SKM-1 (cell line): ENCODE data around the gene GRIA4.
A peak's percentile ranks its signal among the peaks of the same experiment; 100 is the strongest.
"Not testable (repeated sequence)": the region's sequence is repeated elsewhere in the genome, so short reads cannot be mapped to it uniquely, and the experiment has no call there.

ENCODE experiments used
- DNase-seq: peaks from one replicate; lab custom pipeline; 2025; ENCODE audit not compliant: unreplicated experiment; lab: John Stamatoyannopoulos, UW

GRIA4 gene

DNA sequence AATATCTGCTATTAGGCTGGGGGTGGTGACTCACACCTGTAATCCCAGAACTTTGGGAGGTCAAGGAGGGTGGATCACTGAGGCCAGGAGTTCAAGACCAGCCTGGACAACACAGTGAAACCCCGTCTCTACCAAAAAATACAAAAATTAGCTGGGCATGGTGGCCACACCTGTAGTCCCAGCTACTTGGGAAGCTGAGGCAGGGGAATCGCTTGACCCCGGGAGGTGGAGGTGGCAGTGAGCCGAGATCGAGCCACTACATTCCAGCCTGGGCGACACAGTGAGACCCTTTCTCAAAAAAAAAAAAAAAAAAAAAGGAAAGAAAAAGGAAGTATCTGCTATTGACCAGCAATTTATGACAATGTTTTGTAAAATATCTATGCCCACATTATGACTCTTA is 176.0 kb downstream of the GRIA4 start:
- not testable (repeated sequence) for DNase-seq

DNA sequence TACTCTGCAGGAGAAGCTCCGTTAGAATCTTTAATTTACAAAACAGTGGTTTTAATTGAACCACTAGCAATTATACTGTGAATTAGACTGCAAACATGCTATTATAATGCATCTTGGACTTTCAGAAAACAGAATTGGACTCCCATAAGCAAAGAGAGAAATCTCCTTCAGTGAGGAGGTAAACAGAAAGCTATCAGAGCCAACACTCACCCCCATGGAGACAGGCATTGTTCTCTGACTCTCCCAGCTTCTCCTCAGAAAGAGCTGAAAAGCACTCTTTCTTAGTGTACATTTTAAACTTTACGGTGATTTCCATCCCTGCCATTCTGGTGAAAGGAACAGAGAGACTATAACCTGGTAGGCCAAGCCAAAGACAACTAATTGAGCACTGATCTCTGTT is 176.9 kb downstream of the GRIA4 start:
- no peak for DNase-seq

DNA sequence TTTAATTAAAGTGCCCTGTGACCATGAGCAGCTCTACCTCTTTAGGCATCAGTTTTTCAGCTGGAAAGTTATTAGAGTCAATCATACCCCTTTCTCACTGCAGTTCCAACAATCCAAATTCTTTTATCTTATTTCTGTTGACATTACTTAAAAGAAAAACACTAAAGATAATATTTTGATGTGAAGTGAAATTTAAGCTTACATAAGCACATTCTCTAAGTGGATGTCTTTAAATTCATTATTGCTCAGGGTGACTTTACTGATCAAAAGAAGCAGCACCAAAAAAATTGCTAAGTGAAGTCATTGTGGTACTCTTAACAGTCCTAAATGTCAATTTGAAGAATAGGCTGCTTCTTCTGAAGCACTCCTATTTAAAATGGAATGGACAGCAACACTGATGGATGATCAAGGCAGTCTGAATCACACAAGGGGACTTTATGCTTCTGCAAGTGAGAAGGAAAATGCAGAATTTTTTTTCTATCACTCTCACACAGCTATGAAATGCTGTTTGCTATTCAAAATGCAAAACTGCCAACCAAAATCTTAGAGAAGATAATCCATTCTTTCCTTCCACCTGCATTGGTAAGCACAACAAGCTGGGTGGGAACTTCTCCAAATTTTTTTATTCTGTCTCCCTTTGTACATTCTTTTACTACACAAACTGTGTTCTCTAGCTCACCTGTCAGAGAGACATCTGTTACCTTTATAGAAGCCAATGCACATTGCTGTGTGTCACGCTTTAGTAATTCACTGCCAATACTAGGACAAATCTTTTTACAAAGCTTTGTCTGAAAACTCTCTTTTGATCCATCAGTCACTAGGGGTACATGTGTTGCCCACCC is 179.9 kb downstream of the GRIA4 start:
- DNase-seq, result no peak

DNA sequence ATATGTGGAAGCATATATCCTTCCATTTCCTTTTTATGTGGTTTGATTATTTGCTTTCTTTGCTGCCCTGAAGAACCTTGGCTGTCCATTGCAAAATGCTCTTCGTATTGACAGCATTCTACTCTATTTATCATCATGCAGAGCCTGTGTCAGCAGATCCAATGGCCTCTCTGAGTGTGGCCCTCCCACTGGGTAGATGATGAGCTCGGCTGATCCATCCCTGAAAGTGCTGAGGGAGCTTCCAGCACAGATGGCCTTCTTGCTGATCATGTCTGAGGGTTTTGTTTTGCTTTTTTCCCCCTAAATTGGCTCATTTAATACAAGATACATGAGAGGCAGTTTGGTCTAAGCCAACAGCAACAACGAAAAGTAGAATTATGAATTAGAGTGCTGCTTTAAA is 181.0 kb downstream of the GRIA4 start:
- DNase-seq, result no peak

DNA sequence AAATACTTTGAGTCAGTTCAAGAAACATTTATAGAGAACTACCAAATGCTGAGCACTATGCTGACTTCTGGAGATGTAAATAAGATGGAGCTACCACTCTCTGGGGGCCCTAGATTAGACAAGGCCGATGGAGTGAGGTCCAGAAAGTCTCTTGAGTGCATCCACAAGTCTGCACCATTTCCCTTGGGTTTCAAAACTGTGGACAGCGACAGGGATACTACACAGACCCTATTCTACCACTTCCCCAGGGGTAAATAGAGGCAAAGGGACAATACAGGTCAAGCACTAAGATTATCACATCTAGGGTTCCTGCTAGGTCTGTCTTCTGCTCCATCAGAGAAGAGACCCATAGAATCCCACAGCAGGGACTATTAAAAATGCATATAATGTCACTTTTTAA is 183.2 kb downstream of the GRIA4 start:
- no peak for DNase-seq

DNA sequence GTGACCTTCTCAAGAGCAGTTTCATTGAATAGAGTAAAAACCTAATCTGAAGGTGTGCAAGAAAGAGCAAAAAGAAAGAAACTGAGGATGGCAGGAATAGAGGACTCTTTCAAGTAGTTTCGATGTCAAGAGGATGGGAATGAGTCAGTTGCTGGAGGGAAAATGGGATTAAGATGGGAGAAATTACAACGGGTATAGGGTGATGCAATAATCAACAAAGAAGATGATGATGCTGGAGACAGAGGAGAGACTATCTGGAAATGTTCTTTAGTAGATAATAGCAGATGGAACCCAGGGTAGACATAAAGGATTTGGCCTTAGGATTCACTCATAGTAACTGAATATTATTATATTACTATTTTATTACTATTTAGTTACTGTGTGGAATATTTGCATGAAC is 189.4 kb downstream of the GRIA4 start:
- DNase-seq, result no peak

DNA sequence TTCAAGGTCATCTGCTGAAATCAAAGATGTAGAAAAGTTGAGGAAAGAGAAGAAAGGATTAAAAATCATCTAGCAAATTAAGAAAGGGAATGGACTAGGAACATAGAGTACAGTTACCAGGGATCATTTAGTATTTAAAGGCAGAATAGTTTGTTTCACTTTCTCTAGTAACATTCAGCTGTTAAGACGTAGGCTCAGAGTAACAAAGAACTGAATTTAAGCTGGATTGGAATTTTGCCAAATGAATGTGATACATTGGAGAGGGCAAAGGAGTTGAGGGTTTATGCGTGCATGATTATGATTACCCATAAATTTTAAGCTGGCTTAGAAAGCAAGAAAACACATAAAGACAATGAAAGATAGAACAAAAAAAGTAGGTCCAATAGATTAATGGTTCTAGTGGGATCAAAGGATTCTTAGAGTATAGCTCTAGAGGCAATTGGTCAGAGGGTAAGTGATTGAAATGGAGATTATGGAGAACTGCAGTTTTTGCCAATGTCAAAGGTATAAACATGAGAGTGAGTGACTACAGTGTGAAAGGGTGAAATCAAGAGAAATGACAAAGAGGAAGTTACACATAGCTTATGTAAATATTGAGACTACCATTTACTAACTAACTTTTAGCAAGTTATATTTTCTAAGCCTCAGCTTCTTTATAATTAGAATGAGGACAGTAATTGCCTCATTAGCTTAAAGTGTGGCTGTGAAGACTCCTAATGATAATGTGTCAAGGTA is 190.0 kb downstream of the GRIA4 start:
- DNase-seq, result no peak

DNA sequence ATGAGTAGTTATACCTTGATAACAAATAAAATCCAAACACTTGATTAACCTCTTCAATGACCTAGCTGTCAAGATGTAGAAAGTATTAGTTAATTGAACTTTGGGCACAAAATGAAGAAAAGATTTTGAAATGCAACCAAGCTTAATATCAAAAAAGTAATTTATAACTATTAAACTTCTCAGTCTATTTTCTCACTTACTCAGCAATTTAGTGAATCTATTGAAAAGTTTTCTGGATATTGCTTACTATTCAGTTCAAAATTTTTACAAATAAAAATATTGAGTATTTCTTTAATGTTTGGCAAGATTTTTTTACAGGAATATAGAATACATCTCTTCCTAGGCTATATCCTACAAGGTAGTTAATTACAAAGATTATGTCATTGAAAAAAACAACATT is 192.5 kb downstream of the GRIA4 start:
- DNase-seq, result no peak

DNA sequence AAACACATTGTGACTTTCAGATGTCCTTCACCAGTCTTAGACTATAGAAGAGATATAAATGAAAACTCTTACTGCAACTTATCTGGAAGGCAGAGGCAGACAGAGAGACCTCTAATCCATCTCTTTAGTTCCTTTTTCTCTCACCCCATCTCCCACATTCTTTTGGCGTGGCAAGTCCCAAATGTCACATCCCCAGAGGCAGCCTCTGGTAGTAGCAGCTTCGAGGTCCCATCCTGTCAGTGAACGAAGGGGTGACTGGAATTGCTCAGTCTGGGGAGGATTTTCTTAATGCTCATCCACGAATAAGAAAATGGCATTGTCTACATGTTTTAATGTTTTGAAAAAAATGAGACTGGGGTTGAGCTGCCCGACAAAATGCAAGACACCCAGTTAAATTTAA is 201.4 kb downstream of the GRIA4 start:
- no peak for DNase-seq

DNA sequence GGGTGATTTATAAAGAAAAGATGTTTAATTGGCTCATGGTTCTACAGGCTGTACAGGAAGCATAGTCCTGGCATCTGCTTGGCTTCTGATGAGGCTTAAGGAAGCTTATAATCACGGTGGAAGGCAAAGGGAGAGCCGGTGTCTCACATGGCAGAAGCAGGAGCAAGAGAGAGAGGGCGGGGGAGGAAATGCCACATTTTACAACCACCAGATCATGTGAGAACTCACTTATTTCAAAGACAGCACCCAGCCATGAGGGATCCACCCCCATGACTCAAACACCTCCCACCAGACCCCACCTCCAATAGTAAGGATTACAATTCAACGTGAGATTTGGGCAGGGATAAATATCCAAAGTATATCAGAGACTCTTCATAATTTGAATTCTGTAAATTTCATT is 211.5 kb downstream of the GRIA4 start:
- no peak for DNase-seq

DNA sequence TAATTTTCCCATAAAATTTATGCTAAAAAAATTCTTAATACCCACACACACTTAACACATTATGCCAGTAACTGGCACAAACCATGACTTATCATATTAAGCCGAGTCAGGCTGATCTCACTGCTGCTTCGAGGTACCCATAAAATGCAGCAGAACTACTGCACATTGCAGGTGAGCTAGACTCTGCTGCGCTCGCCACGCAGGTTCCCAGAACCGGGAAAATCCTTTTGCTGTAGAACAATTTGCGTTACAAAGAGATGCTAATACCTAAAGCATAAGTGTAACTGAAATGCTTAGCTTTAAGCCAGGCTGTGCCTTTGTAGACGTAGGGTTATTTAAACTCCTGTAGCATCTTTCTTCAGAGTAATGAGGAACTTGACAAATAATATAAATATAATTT is 211.9 kb downstream of the GRIA4 start:
- no peak for DNase-seq

DNA sequence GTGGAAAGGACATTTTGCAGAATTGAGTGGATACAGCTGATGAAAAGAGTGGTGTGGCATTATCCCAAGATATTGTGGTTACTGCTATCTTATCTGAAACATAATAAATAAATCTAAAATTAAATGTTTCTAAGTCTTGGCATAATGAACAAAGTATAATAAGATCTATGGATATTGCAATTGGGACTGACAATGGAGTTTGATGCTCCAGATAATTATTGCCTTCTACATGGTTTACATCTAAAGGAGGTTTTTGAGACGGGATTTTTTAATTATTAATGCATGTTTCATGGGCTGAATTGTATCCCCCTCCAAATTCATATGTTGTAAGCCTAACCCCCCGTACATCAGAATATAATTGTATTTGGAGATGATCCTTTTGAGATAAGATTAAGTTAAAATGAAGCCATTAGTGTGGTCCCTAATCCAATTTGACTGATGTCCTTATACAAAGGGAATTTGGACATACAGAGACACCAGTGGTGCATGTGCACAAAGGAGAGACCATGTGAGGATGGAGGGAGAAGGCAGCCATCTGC is 213.7 kb downstream of the GRIA4 start:
- DNase-seq, result no peak

DNA sequence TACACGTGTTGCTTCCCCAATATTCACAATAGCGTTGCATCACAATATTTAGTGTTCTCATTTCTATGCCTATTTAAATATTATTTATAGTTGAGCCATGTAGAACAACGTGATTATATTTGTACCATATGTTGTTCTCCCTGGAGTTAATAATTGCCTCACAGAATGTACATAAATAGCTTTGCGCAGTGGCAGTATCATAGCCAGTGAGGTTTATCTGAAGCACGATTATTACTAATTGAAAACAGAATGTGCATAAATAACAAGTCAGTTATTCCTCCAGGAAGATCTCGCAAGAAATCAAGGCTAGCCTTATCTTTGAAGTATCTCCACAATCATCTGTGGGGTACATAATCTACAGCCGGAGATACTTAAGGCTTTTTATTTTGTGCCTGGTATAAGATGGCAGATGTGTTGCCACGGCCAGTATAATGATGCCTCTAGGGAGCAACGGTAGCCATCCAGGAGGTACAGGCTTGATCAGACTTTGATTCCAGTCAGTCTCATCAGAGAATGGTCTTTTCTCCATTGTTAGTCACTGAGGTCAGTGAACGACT is 214.7 kb downstream of the GRIA4 start:
- no peak for DNase-seq

DNA sequence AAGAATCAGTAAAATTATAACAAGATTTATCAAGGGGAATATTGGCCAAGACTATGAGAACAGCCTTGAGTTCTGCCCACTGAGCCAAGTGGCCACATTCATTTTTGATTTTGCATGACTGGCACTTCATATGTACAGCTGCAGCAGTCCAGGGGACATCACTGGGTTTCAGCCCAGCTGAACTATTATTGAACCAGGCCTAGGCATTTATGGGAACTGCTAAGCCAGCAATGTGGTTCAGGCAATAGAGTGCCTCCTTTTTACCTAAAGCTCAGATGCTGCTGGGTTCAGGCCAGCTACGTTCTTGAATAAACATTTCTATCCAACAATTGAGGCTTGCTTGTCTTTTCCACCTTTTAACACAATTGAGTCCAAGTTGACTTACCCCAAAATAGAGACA is 215.3 kb downstream of the GRIA4 start:
- DNase-seq, result no peak

DNA sequence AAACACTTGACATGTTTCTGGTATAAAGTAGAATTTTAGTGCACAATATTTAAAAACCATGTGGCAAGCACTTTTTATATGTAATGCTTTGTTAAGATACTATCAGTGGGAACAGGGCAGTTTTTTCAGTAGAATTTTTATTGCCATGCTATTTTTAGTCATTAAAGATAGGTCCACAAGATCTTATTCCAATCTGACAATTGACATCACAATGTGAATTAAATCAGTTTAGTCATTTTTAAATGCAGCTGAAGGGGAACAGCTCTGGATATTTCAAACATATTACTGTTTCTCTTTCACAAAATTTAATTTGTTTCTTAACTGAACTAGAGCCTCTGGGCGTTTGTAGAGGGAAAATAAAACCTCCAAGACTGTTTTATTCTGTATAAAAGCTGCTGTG is 218.0 kb downstream of the GRIA4 start:
- DNase-seq, result no peak

DNA sequence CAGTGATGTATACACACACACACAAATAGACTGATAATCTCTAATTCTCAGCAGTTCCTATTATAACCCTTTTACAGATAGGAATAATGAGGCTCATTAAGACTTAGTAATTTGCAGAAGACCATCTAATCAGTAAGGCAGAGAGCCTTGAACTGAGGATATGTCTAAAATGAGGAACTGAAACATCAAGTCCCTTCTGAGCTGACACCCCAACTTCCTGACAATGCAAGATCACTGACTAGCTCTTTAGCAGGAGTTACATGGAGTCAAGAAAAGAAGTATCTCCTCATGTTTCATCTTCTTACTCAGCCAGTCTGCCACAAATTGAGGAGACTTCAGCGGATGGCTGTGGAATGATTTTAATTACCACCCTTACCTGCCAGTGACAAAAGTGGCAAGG is 219.2 kb downstream of the GRIA4 start:
- DNase-seq, result peak; percentile 31

DNA sequence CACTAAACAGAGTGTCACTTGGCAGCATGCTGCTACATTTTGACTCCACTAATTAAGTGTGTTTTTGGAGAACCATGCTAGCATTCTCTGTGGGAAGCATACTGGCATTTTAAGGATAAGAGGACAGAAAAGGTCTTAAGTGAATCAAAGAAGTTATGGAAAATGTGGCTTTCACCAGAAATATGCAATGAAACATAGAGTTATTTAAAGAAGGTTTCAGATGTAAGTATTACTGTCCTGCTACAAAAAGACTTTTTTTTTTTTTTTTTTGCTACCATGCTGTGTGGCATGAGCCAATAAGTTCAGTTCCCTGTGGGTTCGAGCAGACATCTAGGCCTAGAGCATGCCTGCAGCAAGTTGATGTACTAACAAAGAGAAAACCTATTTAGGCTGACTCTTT is 224.6 kb downstream of the GRIA4 start:
- no peak for DNase-seq

DNA sequence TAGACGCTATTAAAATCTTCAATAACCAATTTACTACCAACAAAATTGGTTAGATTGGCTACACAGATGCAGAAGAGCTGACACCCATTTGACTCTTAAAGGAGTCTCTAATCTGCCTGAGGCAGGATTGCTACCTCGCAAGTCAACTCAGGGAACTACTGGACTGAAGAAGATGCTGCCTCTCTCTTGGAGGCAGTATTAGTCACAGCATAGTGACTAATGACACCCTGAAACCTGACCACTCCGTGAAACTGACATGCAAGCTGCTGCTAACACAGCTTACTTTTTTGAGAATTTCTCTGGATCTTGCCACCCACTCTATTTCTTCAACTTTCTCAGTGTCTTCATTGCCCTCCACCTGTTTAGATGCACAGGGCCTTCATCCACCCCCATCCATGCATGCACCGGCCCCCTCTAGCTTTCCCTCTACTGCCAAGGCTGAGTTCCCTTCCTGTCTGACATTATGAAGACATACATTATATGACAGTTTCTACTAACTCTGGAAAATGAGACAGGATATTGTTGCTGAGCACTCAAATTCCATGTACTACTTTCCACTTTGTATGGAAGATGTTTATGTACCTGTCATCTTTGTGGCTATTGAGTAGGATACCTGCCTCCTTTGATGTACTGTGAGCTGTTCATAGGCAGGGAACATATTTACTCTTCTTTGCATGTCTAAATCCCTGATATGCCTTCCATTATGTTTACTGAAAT is 229.0 kb downstream of the GRIA4 start:
- no peak for DNase-seq

DNA sequence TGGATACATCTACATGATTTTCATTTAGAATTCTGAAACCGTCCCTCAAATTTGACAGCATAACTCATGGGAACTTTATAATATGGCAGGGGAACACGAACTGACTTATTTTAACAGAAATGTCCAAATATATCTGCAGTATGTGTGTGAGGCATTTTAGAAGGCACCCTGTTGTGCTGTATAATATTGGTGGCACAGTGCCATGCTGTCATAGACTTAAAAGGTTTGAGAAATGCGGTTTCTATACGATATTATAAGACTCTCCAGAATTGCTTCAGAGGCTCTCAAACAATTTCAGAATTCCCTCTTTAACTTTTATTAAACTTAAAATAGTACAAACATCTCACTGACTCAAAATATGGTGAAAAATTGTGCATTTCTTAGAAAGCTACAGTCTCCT is 230.5 kb downstream of the GRIA4 start:
- no peak for DNase-seq

DNA sequence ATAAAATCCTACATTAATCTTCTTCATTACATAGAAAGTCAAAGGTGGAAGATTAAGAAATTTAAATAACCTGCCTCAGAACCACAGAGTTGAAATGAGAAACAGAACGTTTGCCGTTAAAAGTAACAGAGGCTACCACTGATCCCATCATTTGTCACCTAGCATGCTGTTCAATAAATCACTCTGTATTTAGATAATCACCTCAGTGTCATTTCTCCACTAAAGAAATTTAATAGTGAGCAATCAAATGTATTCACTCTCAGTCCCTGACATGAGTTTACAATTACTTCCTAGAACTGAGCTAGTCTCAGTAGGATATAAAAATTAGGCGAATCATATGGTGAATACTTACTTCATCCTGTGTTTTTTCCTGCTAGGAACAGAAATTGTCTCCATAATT is 242.5 kb downstream of the GRIA4 start:
- DNase-seq, result no peak

DNA sequence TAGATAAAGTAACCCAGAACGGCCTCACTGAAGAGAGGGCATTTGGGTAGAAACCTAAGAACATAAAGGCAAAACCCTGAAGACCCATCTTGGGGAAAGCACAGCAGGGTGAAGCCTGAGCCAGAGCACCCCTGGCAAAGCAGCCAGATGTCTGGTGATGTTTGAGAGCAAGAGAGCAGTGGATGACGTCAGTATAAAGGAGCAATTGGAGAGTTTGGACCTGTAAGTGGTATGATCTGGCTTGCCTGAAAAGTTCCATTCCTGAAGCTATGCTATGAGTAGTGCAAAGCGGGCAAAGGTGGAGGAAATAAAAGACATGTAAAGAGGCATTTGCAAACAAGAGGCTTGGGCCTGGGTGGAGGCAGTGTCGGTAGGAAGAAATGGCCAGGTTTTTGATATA is 244.4 kb downstream of the GRIA4 start:
- DNase-seq, result no peak
